GM23338 (cell line): ENCODE measurements around the gene ACY1. TPM values are rescaled to one million over a fixed set of nuclear protein-coding genes. Genes with fewer than 3 reads are reported as not detected.

Source experiments
- ATAC-seq: fragments of 200-7000 bp; cut with Tn5 transposase; 3 replicates; pipeline ENCODE4 v1.9.1; 2020
- DNase-seq: peaks from one replicate; pipeline ENCODE4 v3.0.0-alpha.2; 2015; ENCODE audit warnings: low spot score
- H2AFZ ChIP-seq: fragments of 200-600 bp; sonication (generic); 2 replicates; pipeline ENCODE4 v1.8.0; 2016; ENCODE audit warnings: antibody characterized with exemption, mild to moderate bottlenecking, moderate library complexity
- H3F3A ChIP-seq: fragments of 200-600 bp; sonication (generic); replicated peaks from 2 replicates; pipeline ENCODE4 v1.8.0; 2017; ENCODE audit warnings: antibody characterized with exemption, mixed run types, low read depth
- H3K27ac ChIP-seq: fragments of 200-600 bp; sonication (generic); 2 replicates; pipeline ENCODE4 v1.6.1; 2016; ENCODE audit warnings: low read depth
- H3K27me3 ChIP-seq: fragments of 200-600 bp; sonication (generic); 2 replicates; pipeline ENCODE4 v1.8.0; 2016; ENCODE audit warnings: mild to moderate bottlenecking, mixed run types, moderate library complexity; ENCODE audit not compliant: insufficient read depth
- H3K36me3 ChIP-seq: fragments of 200-600 bp; sonication (generic); 2 replicates; pipeline ENCODE4 v1.8.0; 2016; ENCODE audit warnings: mild to moderate bottlenecking; ENCODE audit not compliant: insufficient read depth
- H3K4me1 ChIP-seq: fragments of 200-600 bp; sonication (generic); 2 replicates; pipeline ENCODE4 v1.8.0; 2016; ENCODE audit warnings: mild to moderate bottlenecking, moderate library complexity; ENCODE audit not compliant: insufficient read depth
- H3K4me2 ChIP-seq: fragments of 200-600 bp; sonication (generic); 2 replicates; pipeline ENCODE4 v1.7.1; 2017; ENCODE audit warnings: mixed run types
- H3K4me3 ChIP-seq: fragments of 200-600 bp; sonication (generic); 2 replicates; pipeline ENCODE4 v1.6.1; 2016; ENCODE audit warnings: mixed run types
- H3K79me2 ChIP-seq: fragments of 200-600 bp; sonication (generic); replicated peaks from 2 replicates; pipeline ENCODE4 v1.8.0; 2017; ENCODE audit warnings: mild to moderate bottlenecking; ENCODE audit not compliant: insufficient read depth
- H3K9me2 ChIP-seq: fragments of 200-600 bp; sonication (generic); 2 replicates; pipeline ENCODE4 v1.8.0; 2017; ENCODE audit not compliant: insufficient read depth
- H4K20me1 ChIP-seq: fragments of 200-600 bp; sonication (generic); replicated peaks from 2 replicates; pipeline ENCODE4 v1.8.0; 2017; ENCODE audit warnings: mild to moderate bottlenecking; ENCODE audit not compliant: insufficient read depth
- H3K27ac Mint-ChIP-seq: 2 replicates; pipeline ENCODE4 v1.8.0; 2020; ENCODE audit warnings: inconsistent platforms, mild to moderate bottlenecking, moderate library complexity, mixed read lengths
- H3K27me3 Mint-ChIP-seq: 3 replicates; pipeline ENCODE4 v1.8.0; 2022; ENCODE audit warnings: low read depth, mild to moderate bottlenecking, moderate library complexity, mixed read lengths, inconsistent platforms; ENCODE audit not compliant: insufficient read depth, poor library complexity
- H3K36me3 Mint-ChIP-seq: 3 replicates; pipeline ENCODE4 v1.8.0; 2021; ENCODE audit warnings: low read depth, mild to moderate bottlenecking, inconsistent platforms, moderate library complexity, mixed read lengths
- H3K4me1 Mint-ChIP-seq: 3 replicates; pipeline ENCODE4 v1.8.0; 2020; ENCODE audit warnings: mild to moderate bottlenecking, inconsistent platforms, mixed read lengths
- H3K4me3 Mint-ChIP-seq: 3 replicates; pipeline ENCODE4 v1.8.0; 2021; ENCODE audit warnings: moderate library complexity, mild to moderate bottlenecking, inconsistent platforms, mixed read lengths
- H3K9me3 Mint-ChIP-seq: 3 replicates; pipeline ENCODE4 v1.8.0; 2020; ENCODE audit warnings: moderate library complexity, mild to moderate bottlenecking, inconsistent platforms, mixed read lengths
- CREB1 ChIP-seq: fragments of 250-450 bp; sonication (Bioruptor Pico); IDR thresholded peaks from 2 replicates; pipeline ENCODE4 v1.5.0; 2020; ENCODE audit warnings: low read depth, mild to moderate bottlenecking, moderate library complexity
- CTCF ChIP-seq, 2 experiments: fragments of 200-600 bp in 1 of 2; sonication (generic) in 1 of 2; conservative IDR thresholded peaks; 2 replicates each; pipeline versions ENCODE4 v1.5.1 to v1.6.1; 2016 to 2017; ENCODE audit warnings: antibody characterized with exemption in 2 of 2, low read depth in 2 of 2, mild to moderate bottlenecking in 2 of 2, moderate library complexity in 1 of 2
- ETS1 ChIP-seq: IDR thresholded peaks from 2 replicates; pipeline ENCODE4 v1.6.1; 2016; ENCODE audit warnings: antibody characterized with exemption
- EZH2 ChIP-seq: fragments of 200-600 bp; sonication (generic); IDR thresholded peaks from one replicate; pipeline ENCODE4 v1.8.0; 2017; ENCODE audit warnings: antibody characterized with exemption, mild to moderate bottlenecking, low read depth; ENCODE audit not compliant: unreplicated experiment
- EZH2phosphoT487 ChIP-seq: fragments of 200-600 bp; sonication (generic); IDR thresholded peaks from one replicate; pipeline ENCODE4 v1.8.1; 2018; ENCODE audit warnings: antibody characterized with exemption; ENCODE audit not compliant: unreplicated experiment
- JUNB ChIP-seq: IDR thresholded peaks from one replicate; pipeline ENCODE4 v1.6.1; 2016; ENCODE audit warnings: antibody characterized with exemption; ENCODE audit not compliant: unreplicated experiment
- NANOG ChIP-seq: IDR thresholded peaks from 2 replicates; pipeline ENCODE4 v1.6.1; 2016; ENCODE audit warnings: antibody characterized with exemption, borderline replicate concordance
- POLR2AphosphoS5 ChIP-seq: IDR thresholded peaks from 2 replicates; pipeline ENCODE4 v1.6.1; 2016; ENCODE audit warnings: antibody characterized with exemption, low read depth
- REST ChIP-seq: IDR thresholded peaks from one replicate; pipeline ENCODE4 v1.6.1; 2018; ENCODE audit warnings: antibody characterized with exemption; ENCODE audit not compliant: unreplicated experiment
- STAT1 ChIP-seq: IDR thresholded peaks from one replicate; pipeline ENCODE4 v1.6.1; 2016; ENCODE audit warnings: antibody characterized with exemption; ENCODE audit not compliant: unreplicated experiment
- ZNF114 ChIP-seq: fragments of 250-450 bp; sonication (Bioruptor Pico); IDR thresholded peaks from 2 replicates; pipeline ENCODE4 v1.5.0; 2020; ENCODE audit warnings: mild to moderate bottlenecking, moderate library complexity
- ZNF331 ChIP-seq: fragments of 250-450 bp; sonication (Bioruptor Pico); IDR thresholded peaks from 2 replicates; pipeline ENCODE4 v1.5.0; 2020; ENCODE audit warnings: low read depth, mild to moderate bottlenecking, moderate library complexity
- ZNF462 ChIP-seq: fragments of 250-450 bp; sonication (Bioruptor Pico); IDR thresholded peaks from 2 replicates; pipeline ENCODE4 v1.5.0; 2020; ENCODE audit warnings: mild to moderate bottlenecking, moderate library complexity
- polyA plus RNA-seq: library from polyadenylated mRNA; unstranded; fragments of >200 nt; fragmentation: Nextera tagmentation; extraction: Ambion mirVana; gene quantifications from 2 replicates; pipeline ENCODE4 v1.2.1, GENCODE V29; 2016
- total RNA-seq: library from RNA; depleted of rRNA; stranded (reverse); fragments of >200 nt; shearing (Covaris generic); gene quantifications from 2 replicates; pipeline ENCODE4 v1.2.3, GENCODE V29; 2014

The ACY1 gene
- total and polyA plus RNA-seq, 2 experiments from 2014 or later = 38.4 to 62.8 TPM

- H3K4me1 Mint-ChIP-seq = peaks cover 43% of the 10 kb centered on the region
- H3K4me3 Mint-ChIP-seq = no peak overlapping the region
- Histone ChIP-seq H3K9me2 (no peaks in the 10 kb centered on the region), H3F3A (peaks cover 11% of the 10 kb centered on the region), H3K79me2 (peaks cover 8% of the 10 kb centered on the region), H4K20me1 (0 out of 2 replicates have a peak, but pooled peaks cover under 1% of the 10 kb centered on the region), H3K4me1 (peaks cover 22% of the 10 kb centered on the region), H3K27me3 (no peaks in the 10 kb centered on the region), H3K4me3 (no peak overlapping the region), H2AFZ (no peak overlapping the region), H3K27ac (no peak overlapping the region), H3K4me2 (no peak overlapping the region), H3K36me3 (peaks cover 4% of the 10 kb centered on the region)
- peaks cover 10% of the 10 kb centered on the region for H3K36me3 Mint-ChIP-seq
- H3K27me3 Mint-ChIP-seq = peaks cover 30% of the 10 kb centered on the region
- no peak overlapping the region for H3K27ac Mint-ChIP-seq
- DNase-seq (no peak), ATAC-seq (no peak)
- no peak for TF ChIP-seq EZH2phosphoT487
- TF ChIP-seq EZH2 = no peak
- TF ChIP-seq REST = no peak
- TF ChIP-seq ETS1 = no peak
- no peak for TF ChIP-seq NANOG
- no peak for TF ChIP-seq ZNF331 (CRISPR knock-in tag)
- no peak for TF ChIP-seq STAT1
- no peak for TF ChIP-seq CREB1 (CRISPR knock-in tag)
- TF ChIP-seq JUNB = no peak
- TF ChIP-seq ZNF114 (CRISPR knock-in tag) = no peak
- no peak for TF ChIP-seq ZNF462 (CRISPR knock-in tag)
- no peak for TF ChIP-seq POLR2AphosphoS5
- no peak for TF ChIP-seq CTCF (conservative IDR thresholded peaks at IDR 0.05; ENCODE audit: low read depth in 2 of 2)
- peaks cover 4% of the 10 kb centered on the region; the same call in 1 of the 3 replicates for H3K9me3 Mint-ChIP-seq
Observed at GRCh38 chr3:51999846-52000245, 16.5 kb downstream of the ACY1 start.
